Measurements from ENCODE around the gene PIGK.

PIGK gene

DNA sequence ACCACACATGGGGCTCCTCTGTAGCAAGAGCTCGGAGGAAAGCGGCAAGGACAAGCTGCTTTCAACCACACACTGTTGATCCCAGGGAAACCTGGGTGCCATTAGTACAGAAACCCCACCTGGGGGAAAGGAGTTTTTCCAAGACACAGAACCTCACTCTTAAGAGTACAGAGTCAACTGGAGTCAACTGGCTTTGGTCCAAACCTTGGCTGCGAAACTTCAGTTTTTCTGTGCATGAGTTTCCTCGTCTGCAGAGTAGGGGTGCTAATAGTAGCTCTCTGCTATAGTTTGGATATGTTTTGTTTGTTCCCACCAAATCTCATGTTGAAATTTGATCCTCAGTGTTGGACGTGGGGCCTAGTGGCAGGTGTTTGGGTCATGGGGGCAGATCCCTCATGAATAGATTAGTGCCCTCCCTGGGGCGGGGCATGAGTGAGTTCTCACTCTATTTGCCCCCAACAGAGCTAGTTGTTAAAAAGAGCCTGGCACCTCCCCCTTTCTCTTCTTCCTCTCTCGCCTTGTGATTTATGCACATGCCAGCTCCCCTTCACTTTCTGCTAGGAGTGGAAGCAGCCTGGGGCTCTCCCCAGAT is 161.1 kb downstream of the PIGK start:
- H3K4me3 ChIP-seq (ENCODE audit: low read depth, low read length) = no peak overlapping the region
- no peak for DNase-seq
- peaks cover 88% of the 10 kb centered on the region for H3K36me3 ChIP-seq
- TF ChIP-seq, protein P1, sequence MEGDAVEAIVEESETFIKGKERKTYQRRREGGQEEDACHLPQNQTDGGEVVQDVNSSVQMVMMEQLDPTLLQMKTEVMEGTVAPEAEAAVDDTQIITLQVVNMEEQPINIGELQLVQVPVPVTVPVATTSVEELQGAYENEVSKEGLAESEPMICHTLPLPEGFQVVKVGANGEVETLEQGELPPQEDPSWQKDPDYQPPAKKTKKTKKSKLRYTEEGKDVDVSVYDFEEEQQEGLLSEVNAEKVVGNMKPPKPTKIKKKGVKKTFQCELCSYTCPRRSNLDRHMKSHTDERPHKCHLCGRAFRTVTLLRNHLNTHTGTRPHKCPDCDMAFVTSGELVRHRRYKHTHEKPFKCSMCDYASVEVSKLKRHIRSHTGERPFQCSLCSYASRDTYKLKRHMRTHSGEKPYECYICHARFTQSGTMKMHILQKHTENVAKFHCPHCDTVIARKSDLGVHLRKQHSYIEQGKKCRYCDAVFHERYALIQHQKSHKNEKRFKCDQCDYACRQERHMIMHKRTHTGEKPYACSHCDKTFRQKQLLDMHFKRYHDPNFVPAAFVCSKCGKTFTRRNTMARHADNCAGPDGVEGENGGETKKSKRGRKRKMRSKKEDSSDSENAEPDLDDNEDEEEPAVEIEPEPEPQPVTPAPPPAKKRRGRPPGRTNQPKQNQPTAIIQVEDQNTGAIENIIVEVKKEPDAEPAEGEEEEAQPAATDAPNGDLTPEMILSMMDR (IDR thresholded peaks at IDR 0.05; ENCODE audit: low read depth, low read length) = no peak
- no peak overlapping the region for H3K27ac ChIP-seq
- no peaks in the 10 kb centered on the region for H3K9me3 ChIP-seq (ENCODE audit: severe bottlenecking)
- H3K27me3 ChIP-seq (ENCODE audit: insufficient read depth, low read depth, severe bottlenecking) = no peaks in the 10 kb centered on the region

DNA sequence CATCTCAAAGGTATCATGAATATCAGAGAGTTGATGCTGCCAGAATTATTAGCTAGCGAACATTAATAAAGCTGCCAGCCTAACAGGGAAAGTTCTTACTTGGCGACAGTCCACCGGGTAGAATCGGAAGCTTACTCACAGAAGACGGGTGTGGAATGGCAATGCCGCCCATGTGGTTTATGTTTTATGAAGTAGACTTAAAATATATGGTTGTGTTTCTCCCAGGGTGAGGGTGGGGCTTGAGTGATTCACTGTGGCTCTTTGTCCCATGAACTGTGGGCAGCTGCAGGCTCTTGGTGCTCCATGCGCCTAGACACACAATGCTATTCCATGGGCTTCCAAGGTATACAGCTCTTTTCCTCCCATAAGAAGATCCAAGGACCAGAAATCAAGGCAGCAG is 162.7 kb downstream of the PIGK start:
- no peak for DNase-seq
- Histone ChIP-seq H3K9me3 (ENCODE audit: severe bottlenecking) (no peaks in the 10 kb centered on the region), H3K27ac (no peak overlapping the region), H3K36me3 (peaks cover 88% of the 10 kb centered on the region), H3K4me3 (ENCODE audit: low read depth, low read length) (no peak overlapping the region), H3K27me3 (ENCODE audit: insufficient read depth, low read depth, severe bottlenecking) (no peaks in the 10 kb centered on the region)
- TF ChIP-seq, protein P1 (IDR thresholded peaks at IDR 0.05; ENCODE audit: low read depth, low read length) = no peak

DNA sequence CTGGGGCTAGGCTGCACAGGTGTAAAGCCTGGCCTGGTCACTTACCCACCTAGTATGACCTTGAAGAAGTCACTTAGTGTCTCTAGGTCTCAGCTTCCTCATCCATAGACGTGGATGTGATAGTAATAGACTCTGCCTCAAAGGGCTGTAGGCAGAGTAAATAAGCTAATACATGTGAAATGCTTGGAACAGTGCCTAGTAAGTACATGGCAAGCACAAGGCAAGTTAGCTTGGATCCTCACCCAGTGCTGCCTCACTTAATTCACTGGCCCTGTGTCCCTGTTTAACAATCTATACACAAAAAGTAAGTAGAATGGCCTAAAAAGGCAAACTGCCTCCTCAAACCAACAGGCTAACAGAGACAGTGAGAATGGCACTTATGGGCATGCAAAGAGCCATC is 167.8 kb downstream of the PIGK start:
- no peaks in the 10 kb centered on the region for H3K9me3 ChIP-seq (ENCODE audit: severe bottlenecking)
- TF ChIP-seq, protein P1 (IDR thresholded peaks at IDR 0.05; ENCODE audit: low read depth, low read length) = no peak
- H3K27ac ChIP-seq = no peak overlapping the region
- DNase-seq = no peak
- H3K27me3 ChIP-seq (ENCODE audit: insufficient read depth, low read depth, severe bottlenecking) = no peaks in the 10 kb centered on the region
- H3K36me3 ChIP-seq = peaks cover 93% of the 10 kb centered on the region
- no peak overlapping the region for H3K4me3 ChIP-seq (ENCODE audit: low read depth, low read length)

DNA sequence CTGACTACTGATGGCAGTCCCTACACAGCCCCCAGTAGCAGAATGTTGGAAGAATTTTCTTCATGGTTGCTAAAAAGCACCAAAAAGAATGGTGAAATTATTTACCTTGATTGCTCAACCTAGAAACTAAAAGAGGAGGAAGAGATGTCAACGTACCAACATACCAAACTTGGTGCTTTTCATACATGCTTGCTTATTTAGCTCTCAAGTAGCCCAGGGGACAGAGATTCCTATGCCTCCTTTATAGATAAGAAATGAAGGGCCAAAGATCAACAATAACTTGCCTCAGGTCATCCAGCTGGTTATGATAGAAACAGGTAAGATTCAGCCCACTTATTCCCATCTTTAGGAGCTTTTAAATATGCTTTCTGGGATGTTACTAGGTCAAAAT is 170.6 kb downstream of the PIGK start:
- Histone ChIP-seq H3K27ac (no peak overlapping the region), H3K9me3 (ENCODE audit: severe bottlenecking) (no peaks in the 10 kb centered on the region), H3K4me3 (ENCODE audit: low read depth, low read length) (no peak overlapping the region), H3K36me3 (peaks cover 89% of the 10 kb centered on the region), H3K27me3 (ENCODE audit: insufficient read depth, low read depth, severe bottlenecking) (no peaks in the 10 kb centered on the region)
- TF ChIP-seq, protein P1 (IDR thresholded peaks at IDR 0.05; ENCODE audit: low read depth, low read length) = no peak
- DNase-seq = no peak

- Histone ChIP-seq H3K27ac (no peak overlapping the region), H3K9me3 (ENCODE audit: severe bottlenecking) (no peaks in the 10 kb centered on the region), H3K27me3 (ENCODE audit: insufficient read depth, low read depth, severe bottlenecking) (no peaks in the 10 kb centered on the region), H3K36me3 (peaks cover 84% of the 10 kb centered on the region), H3K4me3 (ENCODE audit: low read depth, low read length) (no peak overlapping the region)
- TF ChIP-seq, protein P1 (IDR thresholded peaks at IDR 0.05; ENCODE audit: low read depth, low read length) = no peak
- DNase-seq = no peak
Observed at GRCh38 chr1:77047978-77048614, 171.1 kb downstream of the PIGK start.

- Histone ChIP-seq H3K36me3 (peaks cover 81% of the 10 kb centered on the region), H3K27me3 (ENCODE audit: insufficient read depth, low read depth, severe bottlenecking) (no peaks in the 10 kb centered on the region), H3K9me3 (ENCODE audit: severe bottlenecking) (no peaks in the 10 kb centered on the region), H3K27ac (no peak overlapping the region), H3K4me3 (ENCODE audit: low read depth, low read length) (no peak overlapping the region)
- no peak for DNase-seq
- TF ChIP-seq, protein P1 (IDR thresholded peaks at IDR 0.05; ENCODE audit: low read depth, low read length) = no peak
Observed at GRCh38 chr1:77047575-77047974, 171.7 kb downstream of the PIGK start.
